ENCODE results near the gene CLMP. TPM values are rescaled to one million over a fixed set of nuclear protein-coding genes. Genes with fewer than 3 reads are reported as not detected.

Gene CLMP, protein sequence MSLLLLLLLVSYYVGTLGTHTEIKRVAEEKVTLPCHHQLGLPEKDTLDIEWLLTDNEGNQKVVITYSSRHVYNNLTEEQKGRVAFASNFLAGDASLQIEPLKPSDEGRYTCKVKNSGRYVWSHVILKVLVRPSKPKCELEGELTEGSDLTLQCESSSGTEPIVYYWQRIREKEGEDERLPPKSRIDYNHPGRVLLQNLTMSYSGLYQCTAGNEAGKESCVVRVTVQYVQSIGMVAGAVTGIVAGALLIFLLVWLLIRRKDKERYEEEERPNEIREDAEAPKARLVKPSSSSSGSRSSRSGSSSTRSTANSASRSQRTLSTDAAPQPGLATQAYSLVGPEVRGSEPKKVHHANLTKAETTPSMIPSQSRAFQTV
- total RNA-seq (0.18 and 0.37 TPM in 2 replicates), polyA plus RNA-seq (0.03 and 0.13 TPM in 2 replicates), polyA minus RNA-seq (0.22 and 0.91 TPM in 2 replicates), Bru-seq, nascent RNA (percentile 15 among the genes with signal in this experiment), BruChase-seq, experiment 1, labeled RNA remaining after a 6-hour chase (percentile 20 among the genes with signal in this experiment), BruChase-seq, experiment 2, labeled RNA remaining after a 2-hour chase (percentile 17 among the genes with signal in this experiment)
- 0.25 and 0.28 TPM in 2 replicates for polyA plus RNA-seq (2011; cell fraction: cytosol; rRNA removed)
- 0.03 and 0.04 TPM in 2 replicates for polyA plus RNA-seq (2011; cell fraction: nucleus; rRNA removed)
- polyA plus RNA-seq (2012) = 5.7 and 7.9 TPM in 2 replicates
- polyA minus RNA-seq (2011; cell fraction: cytosol; rRNA and poly(A)+ RNA removed) = 27.0 TPM
- polyA minus RNA-seq (2011; cell fraction: nucleus; rRNA and poly(A)+ RNA removed) = 0.10 and 0.24 TPM in 2 replicates
- long read RNA-seq = 0 reads

DNA sequence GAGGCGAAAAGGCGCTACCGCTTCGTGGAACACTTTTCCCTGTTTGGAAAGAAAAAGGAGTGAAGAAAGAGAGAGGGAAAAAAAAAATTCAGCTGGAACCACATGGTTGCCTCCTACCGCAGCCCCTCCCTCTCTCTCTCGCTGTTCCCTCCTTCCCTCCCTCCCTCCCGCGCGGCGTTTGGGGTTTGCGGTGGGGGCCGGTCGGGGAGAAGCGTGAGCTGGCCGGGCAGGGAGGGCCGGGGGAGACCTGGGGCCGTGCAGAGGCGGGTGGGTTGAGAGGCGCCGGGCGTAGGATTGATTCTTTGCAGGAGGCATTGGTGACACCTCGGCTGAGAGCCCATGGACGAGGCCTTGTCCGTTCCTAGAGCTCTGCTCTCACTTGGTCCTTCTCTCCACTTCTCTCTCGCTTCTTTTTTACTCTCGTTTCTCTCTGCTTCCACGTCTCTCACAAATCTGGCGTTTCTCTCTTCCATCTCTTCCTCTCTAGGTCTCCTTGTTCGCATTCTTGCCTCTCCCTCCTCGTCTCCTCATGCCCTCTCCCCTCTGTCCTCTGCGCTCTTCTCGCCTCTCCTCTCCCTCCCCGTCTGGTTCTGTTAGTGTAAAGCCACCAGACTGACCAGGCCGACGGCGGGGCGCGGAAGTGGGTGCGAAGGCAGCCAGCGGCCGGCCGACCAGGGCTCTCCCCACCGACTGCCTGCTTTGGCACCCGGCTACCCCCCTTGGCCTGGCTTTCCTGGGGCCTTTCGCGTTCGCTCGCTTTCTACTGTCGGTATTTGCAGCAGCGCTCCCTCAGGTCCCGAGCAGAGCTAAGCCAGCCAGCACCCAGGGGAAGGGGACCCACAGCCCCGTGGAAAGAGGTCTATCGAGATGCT, at the start of gene CLMP:
TSS of gene CLMP (minus strand) at position 61 of the 872 bp plus-strand sequence. CDS start 308 bp downstream, outside the sequence.
- ChIA-PET CTCF (interaction anchor here (1.1 to 1.3 kb wide), 3 partner anchors 31 to 92 kb away, joined by 3 to 5 read pairs (median 4); no protein-coding TSS in a partner anchor), POLR2A (interaction anchor here (0.5 kb wide), 1 partner anchor 25 kb away, joined by 3 read pairs; no protein-coding TSS in a partner anchor)
- no TSS peak for BruUV-seq (replicated peaks)
- Histone ChIP-seq H3K27ac (ENCODE audit: insufficient read depth, low read depth, low read length) (no peak within 1 kb of the TSS), H4K20me1 (replicated peaks; ENCODE audit: control insufficient read depth, extremely low read depth, insufficient read depth, low read length) (no peaks in the 10 kb centered on the region), H3K9me1 (replicated peaks; ENCODE audit: control insufficient read depth, extremely low read depth, insufficient read depth, low read length) (no peaks in the 10 kb centered on the region), H3K4me1 (ENCODE audit: control insufficient read depth, extremely low read depth, insufficient read depth, low read length) (peaks cover 8% of the 10 kb centered on the region), H3K27me3 (ENCODE audit: control insufficient read depth in 2 of 2, insufficient read depth in 2 of 2, low read length in 2 of 2) (peaks cover 0 to 15% of the 10 kb centered on the region in 2 experiments), H3K4me3 (replicated peaks in 1 of 3; ENCODE audit: insufficient read depth in 1 of 3, low read depth in 1 of 3, low read length in 3 of 3) (peak within 1 kb of the TSS; percentile 17 to 40 (median 32)), H3K9me3 (replicated peaks; ENCODE audit: control insufficient read depth, insufficient read depth, low read length) (no peaks in the 10 kb centered on the region), H3K9ac (replicated peaks; ENCODE audit: extremely low read depth, insufficient read depth, low read length) (no peak within 1 kb of the TSS), H3K4me2 (ENCODE audit: insufficient read depth, low read length) (peak within 1 kb of the TSS; percentile 76), H3K36me3 (ENCODE audit: control insufficient read depth in 2 of 2, extremely low read depth in 1 of 2, insufficient read depth in 2 of 2, low read length in 2 of 2) (no peaks in the 10 kb centered on the region), H2AFZ (ENCODE audit: low read depth, low read length) (peak within 1 kb of the TSS; percentile 88), H3K79me2 (ENCODE audit: control insufficient read depth, insufficient read depth, low read length) (no peaks in the 10 kb centered on the region)
- no peak for DNase-seq (ENCODE audit: low read depth, low spot score)
- intact Hi-C loops (cut with micrococcal nuclease) = no loop called here
- dilution Hi-C loops (cut with MboI; ENCODE audit: extremely low pct_ligation_motif_present, low sequenced_read_pairs) = no loop called here
- no peak for FAIRE-seq
- TF ChIP-seq GATA2 (IDR thresholded peaks at IDR 0.05; ENCODE audit: insufficient read depth, insufficient read length, low read depth, low read length) (no peak), POLR2AphosphoS5 (IDR thresholded peaks at IDR 0.05; ENCODE audit: insufficient read depth, low read depth, low read length) (no peak), MYC (IDR thresholded peaks at IDR 0.05; ENCODE audit: low read depth, low read length) (no peak), POLR2A (IDR thresholded peaks at IDR 0.05; ENCODE audit: low read depth, low read length) (no peak), JUN (IDR thresholded peaks at IDR 0.05; ENCODE audit: borderline replicate concordance, insufficient read depth, insufficient read length, low read depth) (no peak), EZH2 (IDR thresholded peaks at IDR 0.05; ENCODE audit: borderline replicate concordance, low read depth, low read length, severe bottlenecking) (no peak), FOS (IDR thresholded peaks at IDR 0.05; ENCODE audit: borderline replicate concordance, insufficient read depth, low read length) (no peak)
- TF ChIP-seq, protein P1, sequence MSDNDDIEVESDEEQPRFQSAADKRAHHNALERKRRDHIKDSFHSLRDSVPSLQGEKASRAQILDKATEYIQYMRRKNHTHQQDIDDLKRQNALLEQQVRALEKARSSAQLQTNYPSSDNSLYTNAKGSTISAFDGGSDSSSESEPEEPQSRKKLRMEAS (IDR thresholded peaks at IDR 0.05; ENCODE audit: insufficient read depth, insufficient read length) = no peak
- TF ChIP-seq, protein P2, sequence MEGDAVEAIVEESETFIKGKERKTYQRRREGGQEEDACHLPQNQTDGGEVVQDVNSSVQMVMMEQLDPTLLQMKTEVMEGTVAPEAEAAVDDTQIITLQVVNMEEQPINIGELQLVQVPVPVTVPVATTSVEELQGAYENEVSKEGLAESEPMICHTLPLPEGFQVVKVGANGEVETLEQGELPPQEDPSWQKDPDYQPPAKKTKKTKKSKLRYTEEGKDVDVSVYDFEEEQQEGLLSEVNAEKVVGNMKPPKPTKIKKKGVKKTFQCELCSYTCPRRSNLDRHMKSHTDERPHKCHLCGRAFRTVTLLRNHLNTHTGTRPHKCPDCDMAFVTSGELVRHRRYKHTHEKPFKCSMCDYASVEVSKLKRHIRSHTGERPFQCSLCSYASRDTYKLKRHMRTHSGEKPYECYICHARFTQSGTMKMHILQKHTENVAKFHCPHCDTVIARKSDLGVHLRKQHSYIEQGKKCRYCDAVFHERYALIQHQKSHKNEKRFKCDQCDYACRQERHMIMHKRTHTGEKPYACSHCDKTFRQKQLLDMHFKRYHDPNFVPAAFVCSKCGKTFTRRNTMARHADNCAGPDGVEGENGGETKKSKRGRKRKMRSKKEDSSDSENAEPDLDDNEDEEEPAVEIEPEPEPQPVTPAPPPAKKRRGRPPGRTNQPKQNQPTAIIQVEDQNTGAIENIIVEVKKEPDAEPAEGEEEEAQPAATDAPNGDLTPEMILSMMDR (IDR thresholded peaks at IDR 0.05; ENCODE audit: extremely low read depth in 1 of 2, insufficient read depth in 1 of 2, low read depth in 1 of 2, low read length in 2 of 2) = no peak
